ENCODE results near the gene KLK1.
"Not testable (repeated sequence)": the region's sequence is repeated elsewhere in the genome, so short reads cannot be mapped to it uniquely, and the experiment has no call there.

DNA sequence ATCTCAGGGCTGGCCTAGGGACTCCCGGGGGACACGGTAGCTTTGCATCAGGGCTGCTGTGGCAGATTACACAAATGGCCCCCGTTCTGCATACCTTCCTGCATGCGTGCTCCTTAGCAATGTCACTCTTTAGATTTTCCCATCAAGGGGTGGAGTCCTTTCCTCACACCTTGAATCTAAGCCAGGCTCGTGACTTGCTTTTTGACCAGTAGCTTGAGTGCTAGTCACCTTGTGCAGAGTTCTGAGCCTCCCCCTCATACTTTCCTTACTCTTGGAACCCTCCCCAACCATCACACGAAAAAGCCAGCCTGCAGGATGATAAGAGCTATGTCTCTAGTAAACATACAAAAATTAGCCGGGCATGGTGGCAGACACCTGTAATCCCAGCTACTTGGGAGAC is 50.1 kb downstream of the KLK1 start:
- not testable (repeated sequence) for TF ChIP-seq POLR2AphosphoS5 (IDR thresholded peaks at IDR 0.05; ENCODE audit: low read depth, low read length); TCF7L2 (IDR thresholded peaks at IDR 0.05; ENCODE audit: low read depth, low read length); REST (IDR thresholded peaks at IDR 0.05; ENCODE audit: insufficient read depth in 1 of 2, low read depth in 2 of 2, low read length in 1 of 2); SIN3A (IDR thresholded peaks at IDR 0.05; ENCODE audit: borderline replicate concordance, insufficient read depth, low read depth, low read length)
- TF ChIP-seq, protein P1, sequence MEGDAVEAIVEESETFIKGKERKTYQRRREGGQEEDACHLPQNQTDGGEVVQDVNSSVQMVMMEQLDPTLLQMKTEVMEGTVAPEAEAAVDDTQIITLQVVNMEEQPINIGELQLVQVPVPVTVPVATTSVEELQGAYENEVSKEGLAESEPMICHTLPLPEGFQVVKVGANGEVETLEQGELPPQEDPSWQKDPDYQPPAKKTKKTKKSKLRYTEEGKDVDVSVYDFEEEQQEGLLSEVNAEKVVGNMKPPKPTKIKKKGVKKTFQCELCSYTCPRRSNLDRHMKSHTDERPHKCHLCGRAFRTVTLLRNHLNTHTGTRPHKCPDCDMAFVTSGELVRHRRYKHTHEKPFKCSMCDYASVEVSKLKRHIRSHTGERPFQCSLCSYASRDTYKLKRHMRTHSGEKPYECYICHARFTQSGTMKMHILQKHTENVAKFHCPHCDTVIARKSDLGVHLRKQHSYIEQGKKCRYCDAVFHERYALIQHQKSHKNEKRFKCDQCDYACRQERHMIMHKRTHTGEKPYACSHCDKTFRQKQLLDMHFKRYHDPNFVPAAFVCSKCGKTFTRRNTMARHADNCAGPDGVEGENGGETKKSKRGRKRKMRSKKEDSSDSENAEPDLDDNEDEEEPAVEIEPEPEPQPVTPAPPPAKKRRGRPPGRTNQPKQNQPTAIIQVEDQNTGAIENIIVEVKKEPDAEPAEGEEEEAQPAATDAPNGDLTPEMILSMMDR (IDR thresholded peaks at IDR 0.05): not testable (repeated sequence)

Data from Panc1 (cell line).